Measurements from ENCODE around the gene SSTR3.

Gene SSTR3

DNA sequence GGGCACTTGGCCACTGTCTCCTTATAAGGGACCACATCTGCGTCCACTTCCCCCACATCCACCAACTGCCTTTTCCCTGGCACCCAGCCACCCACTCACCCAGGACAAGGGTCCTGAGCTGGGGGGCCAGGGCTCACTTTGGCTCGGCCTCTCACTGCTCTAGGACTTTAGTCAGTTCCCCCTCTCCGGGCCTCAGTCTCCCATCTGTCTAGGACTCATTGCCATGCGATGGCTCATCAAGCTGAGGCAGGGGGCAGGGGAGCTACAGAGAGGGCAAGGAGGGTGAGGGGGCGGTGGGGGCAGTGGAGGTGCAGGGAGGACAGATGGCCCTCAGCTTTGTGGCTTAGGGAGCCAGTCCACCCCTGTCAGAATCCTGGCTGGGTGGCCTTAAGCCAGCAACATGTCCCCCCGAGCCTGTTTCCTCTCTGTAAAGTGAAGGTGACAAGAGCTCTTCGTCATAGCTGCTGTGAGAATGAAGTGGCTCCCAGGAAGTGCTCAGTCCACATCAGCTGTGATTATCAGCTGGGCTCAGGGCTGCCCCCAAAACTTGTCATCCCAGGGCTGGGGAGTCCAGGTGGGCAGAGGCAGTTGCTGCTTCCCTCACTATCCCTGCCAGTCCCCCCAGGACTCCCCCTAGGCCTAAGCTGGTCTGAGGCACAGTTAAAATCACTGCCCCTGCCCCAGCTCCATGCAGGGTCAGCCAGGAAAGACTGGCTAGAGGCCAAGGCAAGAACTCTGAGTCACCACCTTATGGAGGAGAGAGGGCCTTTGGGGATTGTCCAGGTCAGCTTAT, 16.9 kb upstream of the SSTR3 start:
- ATAC-seq (peak; percentile 16), DNase-seq (peak; percentile 57)

DNA sequence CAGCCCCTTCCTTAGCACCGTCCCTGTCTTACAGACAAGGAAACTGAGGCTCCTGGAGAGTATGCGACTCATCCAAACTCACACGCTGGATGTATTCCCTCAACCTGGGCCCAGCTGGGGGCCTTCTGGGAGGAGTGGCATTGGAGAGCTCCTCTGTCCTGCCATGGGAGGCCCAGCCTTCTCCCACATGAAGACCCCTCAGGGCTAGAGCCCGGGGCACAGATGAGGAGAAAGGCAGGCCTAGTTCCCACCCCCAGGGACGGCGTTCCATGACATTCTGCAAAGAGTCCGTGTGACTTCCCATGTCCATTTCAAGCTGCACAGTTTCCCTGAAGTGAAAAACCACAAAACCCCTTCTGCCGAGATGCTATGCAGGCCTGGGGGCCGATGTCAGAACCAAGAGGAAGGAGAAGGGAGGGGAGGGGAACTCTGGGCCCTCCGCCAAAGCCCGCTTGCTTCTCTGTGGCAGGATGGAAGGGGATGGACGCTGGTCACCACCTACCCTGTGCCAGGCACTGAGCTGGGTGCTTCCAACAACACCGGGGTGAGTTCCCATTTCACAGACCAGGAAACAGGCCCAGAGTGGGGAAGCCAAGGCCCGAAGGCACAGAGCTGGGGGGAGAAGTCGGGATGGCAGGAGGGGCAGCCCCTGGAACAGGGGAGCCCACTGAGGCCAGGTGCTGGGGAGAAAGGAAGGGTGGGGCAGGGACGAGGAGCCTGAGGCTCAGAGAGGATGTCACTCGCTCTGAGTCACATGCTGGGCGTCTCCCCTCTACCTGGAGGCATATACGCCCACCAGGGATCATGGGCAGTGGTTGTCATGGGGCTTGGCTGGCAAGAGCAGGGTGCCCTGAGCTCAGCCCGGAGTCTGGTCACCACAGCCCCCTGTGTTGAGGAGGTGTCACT, 16.1 kb upstream of the SSTR3 start:
- no peak for ATAC-seq
- peak; percentile 61 for DNase-seq

DNA sequence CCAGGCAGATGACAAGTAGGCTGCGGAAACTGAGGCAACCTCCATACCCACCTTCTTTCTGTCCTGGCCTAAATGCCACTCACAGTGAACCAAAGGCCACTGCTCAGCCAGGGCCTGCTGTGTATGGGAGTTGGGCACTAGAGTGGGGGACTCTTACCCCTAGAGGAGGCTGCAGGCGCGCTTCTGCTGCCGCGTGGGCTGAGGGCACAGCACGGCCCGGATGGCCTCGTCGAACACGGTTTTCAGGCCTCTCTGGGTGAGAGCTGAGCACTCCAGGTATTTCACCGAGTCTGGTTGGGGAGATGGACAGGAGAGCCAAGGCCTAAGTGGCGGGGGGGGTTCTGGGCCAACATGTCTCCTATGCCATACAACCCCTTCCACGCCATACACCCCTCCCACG, 14.2 kb upstream of the SSTR3 start:
- DNase-seq (no peak), ATAC-seq (no peak)

DNA sequence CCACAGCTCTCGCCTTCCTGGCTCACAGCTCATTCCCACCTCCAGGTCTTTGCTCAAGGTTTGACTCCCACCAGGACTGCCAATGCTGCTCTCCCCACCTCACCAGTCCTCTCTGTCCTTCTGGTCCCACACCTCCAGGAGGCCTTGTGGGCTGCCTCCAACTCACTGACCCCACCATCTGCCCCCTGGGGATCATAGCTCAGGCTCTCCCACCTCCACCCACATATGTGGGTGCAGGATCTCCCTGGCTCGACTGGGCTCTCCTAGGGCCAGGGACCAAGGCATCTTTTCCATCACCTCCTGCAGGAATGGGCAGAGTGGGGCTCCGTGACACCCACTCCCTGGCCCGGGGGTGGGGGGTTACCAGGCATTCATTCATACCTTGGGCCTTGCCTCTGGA, 13.8 kb upstream of the SSTR3 start:
- DNase-seq (no peak), ATAC-seq (no peak)

DNA sequence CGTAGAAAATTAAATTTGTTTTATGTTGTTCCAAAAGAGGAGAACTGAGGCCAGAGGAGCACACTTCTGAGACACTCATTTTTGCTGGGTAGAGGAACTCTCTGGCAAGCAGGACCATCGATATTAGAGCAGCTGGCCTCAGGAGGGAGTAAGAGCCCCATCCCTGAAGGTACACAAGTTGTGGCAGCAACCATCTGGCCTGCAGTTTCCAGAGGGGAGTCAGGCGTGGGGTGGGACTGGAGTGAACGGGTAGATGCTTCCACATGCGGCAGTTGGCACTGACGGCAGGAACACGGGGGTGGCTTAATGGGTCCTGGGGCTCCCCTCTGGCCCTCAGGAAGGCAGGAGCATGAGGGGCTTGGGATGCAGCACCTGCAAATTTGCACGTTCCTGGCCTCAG, 13.2 kb upstream of the SSTR3 start:
- no peak for DNase-seq
- ATAC-seq, result no peak

DNA sequence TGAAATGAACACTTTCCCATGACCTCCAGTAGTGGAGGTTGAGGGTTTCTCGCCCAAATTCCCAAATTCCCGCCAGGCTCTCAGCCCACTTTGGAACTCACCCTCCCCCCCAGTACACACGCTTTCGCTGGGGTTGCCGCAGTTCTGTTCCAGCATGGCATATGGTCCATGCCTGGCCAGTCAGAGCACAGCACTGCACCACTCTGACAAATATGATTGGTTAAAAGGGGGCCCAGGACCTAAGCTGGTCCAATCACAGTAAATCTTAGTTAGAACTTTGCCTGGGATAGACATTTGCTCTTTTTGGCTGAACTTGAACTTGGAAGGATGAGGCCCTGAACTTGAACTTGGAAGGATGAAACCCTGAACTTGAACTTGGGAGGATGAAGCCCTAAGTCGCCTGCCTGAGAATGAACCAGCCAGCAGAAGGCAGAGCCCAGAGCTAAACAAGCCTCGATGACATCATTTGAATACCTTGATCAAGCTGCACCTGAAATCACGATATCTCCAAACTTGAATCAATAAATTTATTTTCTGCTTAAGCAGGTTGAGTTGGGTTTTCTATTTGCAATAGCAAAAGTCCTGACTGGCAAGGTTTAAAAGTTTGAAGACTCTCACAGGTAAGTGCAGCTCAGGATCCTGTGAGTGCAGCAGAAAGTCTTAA, 12.6 kb upstream of the SSTR3 start:
- DNase-seq (no peak), ATAC-seq (no peak)

DNA sequence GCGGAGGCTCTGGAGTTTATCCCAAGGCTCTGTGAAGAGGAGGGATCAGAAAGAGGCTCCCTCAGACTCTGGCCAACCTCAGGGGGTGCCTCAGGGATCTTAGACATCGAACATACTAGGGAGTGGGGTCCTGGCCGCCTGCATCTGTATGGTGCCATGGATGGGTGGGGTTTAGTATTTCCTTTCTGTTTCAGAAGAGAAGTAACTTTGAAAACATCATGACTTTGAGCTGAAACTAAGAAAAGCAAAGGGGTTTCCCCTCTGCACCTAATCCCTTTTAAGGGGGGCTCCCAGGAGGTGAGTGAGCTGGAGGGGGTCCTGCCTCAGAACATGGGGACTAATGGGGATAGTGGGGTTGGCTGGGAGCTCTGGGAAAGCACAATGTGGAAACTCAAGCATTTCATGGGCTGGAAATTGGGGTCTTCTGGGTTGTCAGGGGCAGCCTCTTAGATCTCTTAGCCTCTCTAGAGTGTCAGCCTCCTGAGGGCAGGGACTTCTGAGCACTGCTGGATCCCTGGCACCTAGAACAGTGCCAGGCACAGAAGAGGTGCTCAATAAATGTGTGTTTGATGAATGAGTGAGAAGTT, 11.8 kb upstream of the SSTR3 start:
- ATAC-seq, result no peak
- no peak for DNase-seq

DNA sequence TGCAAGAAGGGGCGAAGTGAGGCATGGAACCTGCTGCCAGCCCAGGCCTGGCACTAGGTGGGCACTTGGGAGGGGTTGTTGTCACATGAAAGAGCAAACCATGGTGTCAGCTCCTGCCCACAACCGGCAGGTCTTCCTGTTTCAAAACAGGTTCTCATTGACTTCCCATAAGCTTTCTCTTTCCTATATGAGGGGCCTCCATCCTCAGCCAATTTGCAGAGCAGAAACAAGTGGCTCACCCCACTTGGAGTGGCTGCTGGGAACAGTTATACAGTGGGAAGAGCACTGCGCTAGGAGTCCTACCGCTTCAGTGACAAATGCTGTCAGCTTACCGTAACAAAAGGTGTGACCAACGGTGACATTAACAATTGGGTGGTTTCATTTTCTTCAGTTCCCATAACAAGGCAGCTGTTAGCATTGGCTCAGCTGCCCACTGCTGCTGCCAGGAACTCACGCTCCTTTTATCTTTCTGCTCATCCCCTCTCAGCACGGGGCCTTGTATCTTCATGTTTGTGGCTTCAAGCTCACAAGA, 10.2 kb upstream of the SSTR3 start:
- DNase-seq, result no peak

DNA sequence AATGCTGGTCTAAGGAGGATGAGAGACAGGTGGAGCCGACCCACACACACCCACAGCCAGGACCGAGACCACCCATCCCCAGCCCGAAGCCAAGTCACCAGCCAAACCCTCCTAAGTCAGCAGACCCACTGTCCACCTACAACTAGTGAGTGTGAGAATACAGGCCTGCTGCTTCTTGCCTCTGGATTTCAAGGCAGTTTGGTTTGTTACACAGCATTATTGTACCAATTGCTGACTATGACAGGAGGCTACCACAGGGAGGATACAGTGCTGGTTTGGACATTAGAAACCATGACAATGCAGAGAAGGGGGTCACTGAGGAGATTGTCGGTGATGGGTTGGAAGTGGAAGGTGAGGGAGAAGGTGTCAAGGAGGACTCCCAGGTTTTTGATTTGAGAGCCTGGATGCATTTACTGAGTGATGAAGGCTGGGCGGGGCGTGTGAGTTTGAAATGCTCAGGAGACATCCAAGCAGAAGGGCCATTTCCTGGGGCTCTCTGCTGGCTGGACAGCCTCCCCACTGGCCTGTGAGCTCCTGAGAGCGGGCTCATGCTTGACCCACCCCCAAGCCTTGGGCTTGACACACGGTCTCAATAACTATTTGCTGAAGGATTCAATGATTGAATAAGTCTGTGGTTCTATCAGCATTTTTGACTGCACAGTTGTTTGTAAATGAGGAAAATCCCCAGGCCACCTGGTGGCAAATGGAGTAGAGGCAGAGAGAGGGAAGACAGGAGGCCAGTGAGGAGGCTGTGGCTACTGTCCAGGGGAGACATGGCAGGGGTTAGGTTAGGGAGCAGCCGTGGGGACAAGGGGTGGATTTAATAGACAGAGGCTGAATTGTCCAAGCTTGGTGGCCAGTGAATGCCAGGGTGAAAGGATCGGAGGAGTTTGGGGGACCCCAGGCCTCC, 9.4 kb upstream of the SSTR3 start:
- ATAC-seq, result no peak
- DNase-seq, result no peak

More for the DNA sequence above, 10.2 kb upstream of the SSTR3 start:
- peak; percentile 37 for ATAC-seq

DNA sequence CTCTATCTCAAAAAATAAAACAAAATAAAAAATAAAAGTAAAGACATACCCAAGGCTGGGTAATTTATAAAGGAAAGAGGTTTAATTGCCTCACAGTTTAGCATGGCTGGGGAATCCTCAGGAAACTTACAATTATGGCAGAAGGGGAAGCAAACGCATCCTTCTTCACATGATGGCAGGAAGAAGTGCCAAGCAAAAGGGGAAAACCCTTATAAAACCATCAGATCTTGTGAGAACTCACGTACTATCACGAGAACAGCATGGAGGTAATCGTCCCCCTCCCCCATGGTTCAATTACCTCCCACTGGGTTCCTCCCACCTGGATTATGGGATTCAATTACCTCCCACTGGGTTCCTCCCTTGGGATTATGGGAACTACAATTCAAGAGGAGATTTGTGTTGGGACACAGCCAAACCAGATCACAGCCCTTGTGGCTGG, 8.3 kb upstream of the SSTR3 start:
- DNase-seq (no peak), ATAC-seq (no peak)

DNA sequence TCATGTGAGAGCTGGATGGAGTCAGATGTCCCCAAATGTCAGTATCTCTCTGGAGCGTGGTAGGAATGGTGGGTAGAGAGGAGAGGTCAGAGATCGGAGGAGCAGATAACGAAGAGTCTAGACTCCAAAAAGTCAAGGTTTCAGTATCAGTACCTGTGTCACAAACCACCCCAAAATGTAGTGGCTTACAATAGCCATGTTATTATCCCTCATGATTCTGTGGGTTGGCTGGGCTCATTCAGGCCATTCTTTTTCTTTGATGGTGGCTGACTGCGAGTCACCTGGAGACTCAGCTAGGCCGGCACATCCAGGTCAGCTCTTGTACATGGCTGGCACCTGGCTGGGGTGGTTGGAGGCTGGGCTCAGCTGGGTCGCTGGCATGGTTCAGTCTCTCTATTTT, 7.3 kb upstream of the SSTR3 start:
- DNase-seq (no peak), ATAC-seq (peak; percentile 26)

DNA sequence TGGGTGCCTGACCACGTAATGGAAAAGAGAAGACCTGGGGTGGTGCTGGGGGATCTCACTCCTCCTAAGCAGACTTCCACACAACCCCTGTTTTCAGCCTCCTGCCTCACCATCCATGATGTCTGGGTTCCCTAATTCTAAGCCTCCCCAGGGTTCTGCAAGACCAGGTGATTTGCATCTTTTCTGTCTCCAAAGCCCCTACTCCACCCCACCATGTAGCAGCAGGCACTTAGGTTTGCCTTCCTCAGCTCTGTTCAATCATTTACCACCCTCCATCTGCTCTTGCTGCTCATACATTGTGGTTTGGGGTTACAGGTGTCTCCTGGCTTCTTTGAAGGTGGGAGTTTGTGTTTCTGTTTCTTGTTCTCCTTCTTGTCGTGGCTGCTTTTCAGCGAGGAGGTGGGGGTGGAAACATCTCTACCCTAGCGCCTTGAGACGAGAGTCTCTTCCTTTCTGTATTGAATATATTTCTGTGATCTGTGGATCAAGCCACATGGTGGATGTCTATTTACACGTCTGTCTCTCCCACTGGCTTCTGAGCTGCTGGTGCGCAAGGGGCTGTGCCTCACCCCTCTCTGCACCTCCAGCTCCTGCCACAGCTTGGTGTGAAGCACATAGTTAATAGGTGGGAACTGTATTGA, 6.6 kb upstream of the SSTR3 start:
- DNase-seq, result no peak
- peak; percentile 80 for ATAC-seq

DNA sequence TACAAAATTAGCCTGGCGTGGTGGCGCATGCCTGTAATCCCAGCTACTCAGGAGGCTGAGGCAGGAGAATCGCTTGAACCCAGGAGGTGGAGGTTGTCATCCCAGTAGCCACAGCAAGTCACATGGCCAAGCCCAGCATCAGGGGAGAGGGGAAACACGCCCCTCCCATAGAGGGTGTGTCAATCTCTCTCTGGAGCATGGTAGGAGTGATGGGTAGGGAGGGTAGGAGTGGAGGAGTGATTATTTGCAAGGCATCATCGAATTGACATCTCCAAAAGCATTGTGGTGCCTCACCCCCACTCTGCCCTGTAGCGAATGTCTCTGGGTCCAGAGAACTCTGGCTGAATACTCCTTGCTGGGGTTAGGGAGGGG, 6.1 kb upstream of the SSTR3 start:
- peak; percentile 9 for ATAC-seq
- no peak for DNase-seq

DNA sequence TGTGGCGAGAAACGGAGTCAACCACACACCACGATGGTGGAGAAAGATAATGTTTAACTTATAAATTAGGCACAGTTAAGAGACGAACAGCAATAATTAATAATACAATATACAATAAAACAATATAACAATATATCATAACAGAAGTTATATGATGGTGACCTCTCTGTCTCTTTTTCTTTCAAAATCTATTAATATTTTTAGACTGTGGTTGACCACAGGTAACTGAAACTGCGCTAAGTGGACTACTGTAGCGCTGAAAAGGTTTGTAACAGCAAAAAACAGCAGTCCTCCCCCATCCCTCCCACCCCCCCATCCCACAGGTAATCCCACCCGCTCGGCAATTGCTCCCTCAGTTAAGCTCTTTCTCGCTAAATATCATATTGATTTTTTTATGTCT, 3.6 kb upstream of the SSTR3 start:
- DNase-seq (no peak), ATAC-seq (no peak)

DNA sequence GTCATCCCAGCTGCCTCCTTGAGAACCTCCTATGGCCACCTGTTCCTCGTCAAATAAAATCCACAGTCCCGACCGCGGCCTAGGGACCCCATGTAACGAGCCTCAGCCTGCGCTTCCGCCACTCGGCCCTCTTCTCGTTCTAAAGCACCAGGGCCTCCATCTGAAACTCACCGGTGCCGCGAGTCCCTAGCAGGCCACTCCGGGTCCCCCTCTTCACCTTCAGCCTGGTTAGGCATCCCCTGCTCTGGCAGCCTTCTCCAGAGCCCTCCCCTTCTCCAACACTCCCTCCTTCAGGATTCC, 2.4 kb upstream of the SSTR3 start:
- DNase-seq, result no peak
- no peak for ATAC-seq

DNA sequence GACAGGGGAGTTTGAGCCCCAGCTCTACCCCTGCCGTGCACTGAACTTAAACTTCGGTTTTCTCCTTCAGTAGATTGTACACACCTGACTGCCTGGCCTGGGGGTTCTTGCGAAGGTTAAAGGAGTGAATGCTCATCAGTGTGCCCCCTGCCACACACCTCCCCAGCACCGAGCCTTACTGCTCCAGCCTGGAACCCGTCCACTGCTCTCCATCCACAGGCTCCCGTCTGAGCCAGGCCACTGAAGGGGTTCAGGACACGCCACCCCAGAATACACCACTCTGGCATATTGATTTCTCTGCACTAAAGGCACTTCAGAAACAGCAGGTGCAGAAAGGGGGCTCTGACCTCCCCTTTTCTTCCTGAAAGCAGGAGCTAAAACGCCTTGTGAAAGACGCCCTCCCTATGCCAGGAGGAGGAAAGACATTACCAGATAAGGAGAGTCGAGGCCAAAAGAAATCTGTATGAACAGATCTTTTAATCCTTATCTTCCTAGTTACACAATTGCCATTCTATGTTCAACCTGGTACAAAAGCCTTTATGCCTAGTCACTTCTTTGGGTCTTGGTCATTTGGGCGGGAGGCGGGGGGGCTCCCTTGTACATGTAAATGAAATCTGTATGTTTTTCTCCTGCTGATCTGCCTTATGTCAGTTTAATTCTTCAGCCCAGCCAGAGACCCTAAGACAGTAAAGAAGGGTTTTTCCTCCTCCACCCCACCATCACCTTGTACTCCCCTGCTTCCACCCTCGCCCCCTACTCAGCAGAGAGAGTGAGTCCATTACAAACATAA, 1.9 kb upstream of the SSTR3 start:
- DNase-seq, result no peak
- no peak for ATAC-seq

DNA sequence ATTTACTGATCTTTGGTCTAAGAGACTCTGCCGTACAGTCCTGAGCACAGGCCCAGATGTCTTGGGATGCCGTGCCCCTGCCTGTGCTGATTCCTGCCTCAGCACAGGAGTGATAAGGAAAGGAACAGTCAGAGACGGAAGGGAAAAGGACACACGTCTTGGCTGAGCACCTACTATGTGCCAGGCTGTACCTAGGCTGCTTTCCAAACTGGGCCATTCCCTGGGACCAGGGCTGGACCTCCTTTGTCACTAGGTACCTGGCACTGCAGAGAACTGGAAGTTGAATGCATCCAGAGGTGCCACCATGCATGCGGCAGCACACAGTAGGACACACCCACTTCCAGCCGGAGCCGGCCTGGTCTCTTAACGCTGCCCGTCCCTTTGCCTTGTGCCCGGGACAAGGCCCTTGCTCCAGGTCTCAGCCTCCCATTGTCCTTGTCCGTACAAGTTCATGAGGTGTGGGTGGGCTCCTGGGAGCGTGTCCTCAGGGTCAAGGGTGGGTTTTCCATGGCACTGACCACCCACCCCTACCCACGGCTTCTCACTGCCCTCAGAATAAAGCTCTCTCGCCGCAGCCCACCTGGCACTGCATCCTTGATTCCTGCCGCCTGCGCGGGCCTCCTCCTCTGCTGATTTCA, 1.1 kb upstream of the SSTR3 start:
- DNase-seq (no peak), ATAC-seq (no peak)

DNA sequence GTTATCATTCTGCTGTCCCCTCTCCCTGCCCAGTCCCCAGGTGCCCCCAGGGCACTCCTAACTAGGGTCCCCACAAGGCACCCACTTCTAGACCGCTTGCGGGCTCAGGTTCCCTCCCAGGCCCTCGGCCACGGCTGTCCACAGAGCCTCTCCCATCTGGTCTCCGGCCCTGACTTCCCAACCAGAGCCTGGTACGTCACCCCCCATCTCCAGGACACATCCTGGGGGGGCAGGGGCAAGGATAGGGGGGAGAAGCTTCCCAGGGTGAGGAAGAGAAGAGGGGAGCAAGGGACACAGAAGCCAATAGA, 457 bp downstream of the SSTR3 start:
- no peak for DNase-seq
- no peak for ATAC-seq

DNA sequence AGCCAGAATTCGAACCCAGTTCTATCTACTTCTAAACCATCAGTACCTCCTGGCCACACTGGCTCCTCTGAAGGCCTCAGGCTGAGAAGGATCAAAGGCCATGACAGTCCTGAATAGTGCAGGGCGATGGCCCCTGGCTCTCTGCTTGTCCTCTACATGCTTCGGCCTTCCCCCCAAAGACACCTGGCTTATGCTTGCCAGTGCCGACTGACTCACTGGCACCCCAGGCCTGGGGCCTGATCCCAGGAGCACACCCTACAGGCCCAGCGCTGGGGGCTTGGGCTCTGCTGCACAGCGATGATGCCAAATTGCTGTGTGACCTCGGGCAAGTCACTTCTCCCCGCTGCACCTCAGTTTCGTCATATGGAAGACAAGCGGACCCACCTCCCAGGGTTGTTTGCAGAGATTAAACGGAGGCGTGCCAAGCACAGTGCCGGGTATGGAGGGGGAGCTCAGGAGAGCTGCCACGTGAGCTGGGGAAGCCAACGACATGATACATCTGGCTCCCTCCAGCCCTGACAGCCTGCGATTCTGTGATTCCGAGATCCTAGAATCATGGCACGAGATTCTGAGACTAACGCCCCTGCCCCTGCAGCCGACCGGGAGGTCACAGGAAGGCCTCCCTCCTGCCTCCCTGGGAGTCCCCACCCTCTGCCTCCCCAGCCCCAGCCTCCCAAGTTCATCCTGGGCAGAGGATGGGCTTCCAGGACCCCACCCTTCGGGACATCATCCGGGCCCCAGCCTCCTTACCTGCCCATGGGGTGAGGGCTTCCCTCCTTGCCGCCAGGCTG, 1.0 kb downstream of the SSTR3 start:
- DNase-seq (no peak), ATAC-seq (no peak)
